Kidney glomerular epithelial cell (primary cell): ENCODE data around the gene TRMT11.

Source experiments
- DNase-seq: peaks from one replicate; lab custom pipeline; 2025; lab: John Stamatoyannopoulos, UW

The TRMT11 gene

GRCh38 chr6:126076992-126077664, 90.8 kb downstream of the TRMT11 start:
- no peak for DNase-seq

DNA sequence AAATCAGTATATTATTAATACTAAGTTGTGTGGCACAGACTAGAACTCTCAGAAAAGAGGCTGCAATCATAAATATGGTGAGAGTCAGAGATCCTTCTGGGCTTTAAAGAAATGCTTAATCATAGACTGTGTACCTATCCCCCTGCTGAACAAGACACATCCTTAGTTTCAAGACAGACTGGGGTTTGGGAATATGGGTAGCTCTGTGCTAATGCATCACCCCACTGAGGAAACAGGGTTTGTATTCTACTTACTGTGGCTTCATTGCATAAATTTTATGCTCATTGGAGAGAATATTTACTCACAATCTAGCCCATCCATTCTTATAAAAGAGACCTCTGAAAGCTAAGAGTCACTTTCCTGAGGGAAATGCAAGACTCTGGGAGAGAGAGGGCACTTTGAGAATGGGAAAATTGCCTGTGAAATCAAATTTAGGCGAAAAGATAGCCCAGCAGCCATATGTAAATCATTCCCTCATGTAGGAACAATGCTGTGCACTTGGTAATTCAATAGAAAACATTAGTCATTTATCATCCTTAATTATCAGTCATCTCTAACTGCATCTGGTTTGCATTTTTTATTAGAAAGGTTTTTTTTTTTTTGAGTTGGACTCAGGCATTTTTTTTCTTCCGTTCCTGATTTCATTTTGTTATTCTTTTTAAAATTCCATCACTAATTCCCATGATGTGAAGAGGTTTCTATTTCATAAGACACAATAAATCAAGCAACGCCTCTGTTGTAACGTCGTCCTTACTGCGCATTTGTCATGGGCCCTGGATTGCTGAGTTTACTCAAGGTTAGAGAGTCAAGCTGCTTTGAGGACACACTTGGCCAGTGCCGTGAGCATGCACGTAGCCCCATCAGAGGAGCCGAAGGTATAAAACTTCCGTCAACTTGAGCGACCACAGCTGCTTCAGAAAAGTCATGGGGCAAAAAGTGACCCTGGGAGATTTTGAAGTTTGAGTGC, 91.8 kb downstream of the TRMT11 start:
- no peak for DNase-seq

DNA sequence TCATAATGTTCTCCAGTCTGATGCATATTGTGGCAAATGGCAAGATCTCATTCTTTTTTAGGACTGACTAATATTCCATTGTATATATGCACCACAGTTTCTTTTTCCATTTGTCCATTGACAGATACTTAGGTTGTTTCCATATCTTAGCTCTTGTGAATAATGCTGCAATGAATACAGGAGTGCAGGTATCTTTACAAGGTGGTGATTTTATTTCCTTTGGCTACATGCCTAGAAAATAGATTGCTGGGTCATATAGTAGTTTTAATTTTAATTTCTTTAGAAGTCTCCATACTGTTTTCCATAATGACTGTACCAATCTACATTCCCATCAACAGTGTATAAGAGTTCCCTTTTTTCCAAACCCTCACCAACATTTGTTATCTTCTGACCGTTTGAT, 97.5 kb downstream of the TRMT11 start:
- DNase-seq = no peak

DNA sequence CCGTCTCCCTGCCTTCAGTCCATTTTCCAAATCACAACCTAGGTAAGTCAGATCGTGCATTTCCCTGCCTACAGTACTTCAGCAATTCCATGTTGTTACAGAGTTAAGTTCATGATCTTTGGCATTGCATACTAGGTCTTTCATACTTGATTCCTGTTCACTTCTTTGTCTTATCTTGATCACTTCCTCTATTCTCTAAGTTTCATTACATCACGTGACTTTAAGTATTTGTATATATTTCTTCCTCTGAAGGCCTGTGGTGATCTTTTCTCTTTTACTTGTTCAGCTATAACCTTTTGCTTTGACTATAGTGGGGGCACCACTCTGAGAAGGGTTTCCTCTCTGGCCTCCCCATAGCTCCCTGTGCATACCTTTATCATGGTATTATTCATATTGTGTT, 100.2 kb downstream of the TRMT11 start:
- no peak for DNase-seq
